Bronchial epithelial cell (primary cell): ENCODE results near the gene SEMA3A. TPM values are rescaled to one million over a fixed set of nuclear protein-coding genes. Genes with fewer than 3 reads are reported as not detected.
A peak's percentile ranks its signal among the peaks of the same experiment; 100 is the strongest.
"Not testable (repeated sequence)": the region's sequence is repeated elsewhere in the genome, so short reads cannot be mapped to it uniquely, and the experiment has no call there.

Experiments used
- DNase-seq: peaks from one replicate; pipeline ENCODE4 v3.0.0-alpha.2; 2010; ENCODE audit warnings: low read depth
- FAIRE-seq: peaks from 2 replicates; lab custom pipeline; 2011; peaks lifted over from hg19 to GRCh38; lab: Jason Lieb, UNC
- H3K27me3 ChIP-seq: 2 replicates; pipeline ENCODE4 v1.5.1; 2011; ENCODE audit warnings: low read length; ENCODE audit not compliant: control insufficient read depth, insufficient read depth
- H3K36me3 ChIP-seq: 2 replicates; pipeline ENCODE4 v1.5.1; 2011; ENCODE audit warnings: low read length; ENCODE audit not compliant: control insufficient read depth, insufficient read depth
- H3K4me3 ChIP-seq: 2 replicates; pipeline ENCODE4 v1.5.1; 2011; ENCODE audit warnings: mild to moderate bottlenecking, low read depth, low read length, control low read depth
- total RNA-seq: library from RNA; depleted of rRNA; stranded (reverse); fragments of >200 nt; gene quantifications from 2 replicates; pipeline ENCODE4 v1.2.1, GENCODE V29; 2014
- TF ChIP-seq, protein P1 (sequence below): IDR thresholded peaks from 2 replicates; pipeline ENCODE4 v1.5.1; 2011; ENCODE audit warnings: mild to moderate bottlenecking, moderate library complexity, low read length, control low read depth, inconsistent platforms; ENCODE audit not compliant: insufficient read depth, severe bottlenecking

The SEMA3A gene
- total RNA-seq, 1 donor from 2014 or later, result 57.7 TPM

DNA sequence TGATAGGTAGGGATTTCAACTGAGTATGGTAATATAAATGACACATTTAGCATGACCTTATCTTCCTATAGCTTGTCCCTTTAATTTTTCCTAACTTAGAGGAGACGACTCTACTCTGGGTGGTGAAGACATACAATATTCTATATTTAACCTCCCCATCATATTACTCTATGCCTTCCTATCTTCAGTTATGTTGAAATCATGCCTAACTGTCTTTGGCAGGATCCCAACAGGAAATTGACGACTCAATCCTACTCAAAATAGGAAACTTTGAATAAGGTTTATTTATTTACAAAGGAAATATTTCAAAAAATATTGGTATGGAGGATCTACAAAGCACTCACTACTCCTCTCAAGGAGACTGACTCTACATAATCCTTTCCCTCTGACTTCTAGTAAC lies 24.1 kb upstream of the SEMA3A start:
- no peak overlapping the region for H3K4me3 ChIP-seq
- H3K36me3 ChIP-seq, result no peaks in the 10 kb centered on the region
- TF ChIP-seq, protein P1, sequence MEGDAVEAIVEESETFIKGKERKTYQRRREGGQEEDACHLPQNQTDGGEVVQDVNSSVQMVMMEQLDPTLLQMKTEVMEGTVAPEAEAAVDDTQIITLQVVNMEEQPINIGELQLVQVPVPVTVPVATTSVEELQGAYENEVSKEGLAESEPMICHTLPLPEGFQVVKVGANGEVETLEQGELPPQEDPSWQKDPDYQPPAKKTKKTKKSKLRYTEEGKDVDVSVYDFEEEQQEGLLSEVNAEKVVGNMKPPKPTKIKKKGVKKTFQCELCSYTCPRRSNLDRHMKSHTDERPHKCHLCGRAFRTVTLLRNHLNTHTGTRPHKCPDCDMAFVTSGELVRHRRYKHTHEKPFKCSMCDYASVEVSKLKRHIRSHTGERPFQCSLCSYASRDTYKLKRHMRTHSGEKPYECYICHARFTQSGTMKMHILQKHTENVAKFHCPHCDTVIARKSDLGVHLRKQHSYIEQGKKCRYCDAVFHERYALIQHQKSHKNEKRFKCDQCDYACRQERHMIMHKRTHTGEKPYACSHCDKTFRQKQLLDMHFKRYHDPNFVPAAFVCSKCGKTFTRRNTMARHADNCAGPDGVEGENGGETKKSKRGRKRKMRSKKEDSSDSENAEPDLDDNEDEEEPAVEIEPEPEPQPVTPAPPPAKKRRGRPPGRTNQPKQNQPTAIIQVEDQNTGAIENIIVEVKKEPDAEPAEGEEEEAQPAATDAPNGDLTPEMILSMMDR, result no peak
- DNase-seq (peak; percentile 88), FAIRE-seq (no peak)
- no peaks in the 10 kb centered on the region for H3K27me3 ChIP-seq

DNA sequence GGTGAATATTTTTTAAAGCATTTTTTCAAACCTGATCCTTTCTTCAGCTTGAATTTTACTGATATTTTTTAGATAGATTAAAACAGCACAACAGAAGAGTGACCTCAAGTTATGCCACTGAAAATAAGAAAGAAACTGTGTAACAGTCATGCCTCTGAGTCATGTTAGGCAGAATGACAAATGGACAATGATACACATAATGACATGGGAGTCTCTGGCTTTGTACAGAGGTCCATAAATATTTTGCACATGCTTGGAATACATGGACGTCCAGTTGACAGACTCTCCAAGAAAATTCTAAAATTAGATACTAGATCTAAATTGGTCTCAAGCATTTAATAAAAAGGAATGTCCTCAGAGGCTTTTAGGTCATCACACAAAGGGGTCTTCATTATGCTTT lies 21.9 kb upstream of the SEMA3A start:
- FAIRE-seq, result no peak
- Histone ChIP-seq H3K27me3 (no peaks in the 10 kb centered on the region), H3K36me3 (no peaks in the 10 kb centered on the region), H3K4me3 (no peak overlapping the region)
- peak; percentile 55 for DNase-seq
- TF ChIP-seq, protein P1, result no peak

GRCh38 chr7:84214757-84215156 lies 20.2 kb upstream of the SEMA3A start:
- DNase-seq, H3K27me3 ChIP-seq, H3K36me3 ChIP-seq, H3K4me3 ChIP-seq, FAIRE-seq: not testable (repeated sequence)

DNA sequence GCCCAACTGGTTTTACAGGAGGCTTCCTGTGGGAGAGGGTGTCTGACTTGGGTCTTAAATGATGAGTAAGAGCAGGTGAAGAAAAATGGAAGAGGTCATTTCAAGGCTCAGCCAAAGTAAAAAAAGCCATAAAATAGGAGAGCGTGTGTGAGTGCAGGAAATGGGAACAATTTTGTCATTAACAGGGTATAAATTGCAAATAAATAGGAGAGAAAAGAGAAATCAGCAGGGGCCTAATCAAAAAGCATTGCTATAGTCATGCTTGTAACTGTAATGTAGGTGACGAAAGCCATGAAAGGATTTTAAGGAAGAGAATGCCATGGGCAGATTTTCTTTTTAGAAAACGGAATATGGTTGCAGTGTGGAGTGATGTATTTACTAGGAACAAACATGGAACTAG lies 15.7 kb upstream of the SEMA3A start:
- no peaks in the 10 kb centered on the region for H3K27me3 ChIP-seq
- no peak overlapping the region for H3K4me3 ChIP-seq
- FAIRE-seq (no peak), DNase-seq (no peak)
- no peaks in the 10 kb centered on the region for H3K36me3 ChIP-seq
- TF ChIP-seq, protein P1, result no peak

DNA sequence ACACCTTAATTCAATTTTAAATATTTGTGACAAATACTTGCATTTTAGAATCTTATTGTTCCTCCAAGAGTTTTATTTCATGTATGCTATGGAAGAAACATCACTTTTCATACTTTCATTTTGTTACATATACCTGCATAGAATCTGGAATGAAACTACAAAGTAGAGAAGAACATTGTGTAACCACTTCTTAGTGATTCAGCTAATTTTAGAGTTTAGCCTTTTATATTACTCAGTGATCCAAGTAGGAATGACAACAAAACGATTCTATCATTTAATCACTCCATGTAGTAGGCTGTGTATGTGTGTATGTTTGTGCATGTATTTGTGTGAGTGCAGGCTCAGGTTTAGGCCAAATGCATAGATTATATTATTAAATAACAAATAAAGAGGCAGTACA lies 14.4 kb upstream of the SEMA3A start:
- Histone ChIP-seq H3K27me3 (no peaks in the 10 kb centered on the region), H3K4me3 (no peak overlapping the region), H3K36me3 (no peaks in the 10 kb centered on the region)
- TF ChIP-seq, protein P1, result no peak
- peak; percentile 61 for DNase-seq
- no peak for FAIRE-seq

- DNase-seq (no peak), FAIRE-seq (no peak)
- H3K27me3 ChIP-seq, result no peaks in the 10 kb centered on the region
- H3K36me3 ChIP-seq, result no peaks in the 10 kb centered on the region
- H3K4me3 ChIP-seq, result no peak overlapping the region
- TF ChIP-seq, protein P1, result no peak
Measured at GRCh38 chr7:84207615-84208014, 13.0 kb upstream of the SEMA3A start.
